Mucosa of rectum (tissue), 2 donors: ENCODE results near the gene LILRA1.
"Not testable (repeated sequence)": the region's sequence is repeated elsewhere in the genome, so short reads cannot be mapped to it uniquely, and the experiment has no call there.

Source experiments
- H3K27ac ChIP-seq, 2 donors: one replicate each; pipeline ENCODE4 v1.7.0; 2013; ENCODE audit warnings: inconsistent platforms in 2 of 2, low read depth in 2 of 2, low read length in 2 of 2
- H3K27me3 ChIP-seq, 2 donors: one replicate each; pipeline ENCODE4 v1.7.0; 2013; ENCODE audit warnings: low read length in 2 of 2; ENCODE audit not compliant: control insufficient read depth in 2 of 2, insufficient read depth in 2 of 2
- H3K36me3 ChIP-seq, 2 donors: one replicate each; pipeline ENCODE4 v1.7.0; 2013; ENCODE audit warnings: low read length in 2 of 2; ENCODE audit not compliant: control insufficient read depth in 2 of 2, insufficient read depth in 2 of 2
- H3K4me1 ChIP-seq, 2 donors: one replicate each; pipeline ENCODE4 v1.7.0; 2013; ENCODE audit warnings: low read length in 2 of 2, mild to moderate bottlenecking in 1 of 2; ENCODE audit not compliant: control insufficient read depth in 2 of 2, insufficient read depth in 2 of 2
- H3K4me3 ChIP-seq, 2 donors: one replicate each; pipeline ENCODE4 v1.7.0; 2013; ENCODE audit warnings: low read length in 2 of 2
- H3K9ac ChIP-seq, 2 donors: one replicate each; pipeline ENCODE4 v1.7.0; 2013; ENCODE audit warnings: low read length in 2 of 2, low read depth in 1 of 2, mild to moderate bottlenecking in 1 of 2
- H3K9me3 ChIP-seq, 2 donors: one replicate each; pipeline ENCODE4 v1.7.0; 2013; ENCODE audit warnings: low read length in 2 of 2; ENCODE audit not compliant: control insufficient read depth in 2 of 2
- donor health status: healthy.
- donor health status: Normal muscosa, but diverticular disease.

Gene LILRA1

GRCh38 chr19:54576411-54576976 lies 16.9 kb upstream of the LILRA1 start:
- H3K27me3 ChIP-seq: no peaks in the 10 kb centered on the region
- no peaks in the 10 kb centered on the region for H3K4me1 ChIP-seq
- no peak overlapping the region for H3K4me3 ChIP-seq
- no peaks in the 10 kb centered on the region for H3K36me3 ChIP-seq
- H3K27ac ChIP-seq: no peak overlapping the region
- H3K9ac ChIP-seq: no peak overlapping the region
- H3K9me3 ChIP-seq: no peaks in the 10 kb centered on the region

- Histone ChIP-seq H3K36me3 (no peaks in the 10 kb centered on the region), H3K4me3 (no peak overlapping the region), H3K27me3 (no peaks in the 10 kb centered on the region), H3K27ac (no peak overlapping the region), H3K4me1 (no peaks in the 10 kb centered on the region), H3K9ac (no peak overlapping the region), H3K9me3 (no peaks in the 10 kb centered on the region)
Observed at GRCh38 chr19:54577334-54577733, 16.1 kb upstream of the LILRA1 start.

GRCh38 chr19:54578268-54578667 lies 15.2 kb upstream of the LILRA1 start:
- not testable (repeated sequence) for H3K36me3 ChIP-seq, H3K4me3 ChIP-seq, H3K4me1 ChIP-seq, H3K9ac ChIP-seq, H3K9me3 ChIP-seq, H3K27ac ChIP-seq, H3K27me3 ChIP-seq

- H3K4me1 ChIP-seq: no peaks in the 10 kb centered on the region
- no peaks in the 10 kb centered on the region for H3K9me3 ChIP-seq
- no peak overlapping the region for H3K4me3 ChIP-seq
- H3K27me3 ChIP-seq: no peaks in the 10 kb centered on the region
- H3K9ac ChIP-seq: no peak overlapping the region
- H3K36me3 ChIP-seq: no peaks in the 10 kb centered on the region
- H3K27ac ChIP-seq: no peak overlapping the region
Observed at GRCh38 chr19:54586397-54586796, 7.0 kb upstream of the LILRA1 start.

- Histone ChIP-seq H3K9ac (no peak overlapping the region), H3K4me3 (no peak overlapping the region), H3K36me3 (no peaks in the 10 kb centered on the region), H3K27ac (no peak overlapping the region), H3K9me3 (no peaks in the 10 kb centered on the region), H3K27me3 (no peaks in the 10 kb centered on the region), H3K4me1 (no peaks in the 10 kb centered on the region)
Observed at GRCh38 chr19:54587026-54587425, 6.4 kb upstream of the LILRA1 start.

GRCh38 chr19:54593931-54594626 lies 647 bp downstream of the LILRA1 start:
- H3K9ac ChIP-seq, H3K27me3 ChIP-seq, H3K27ac ChIP-seq, H3K36me3 ChIP-seq, H3K9me3 ChIP-seq, H3K4me1 ChIP-seq: not testable (repeated sequence)
- peak overlapping the region in 1 of 2 donors; percentile 37 for H3K4me3 ChIP-seq

- Histone ChIP-seq H3K9ac (no peak overlapping the region), H3K27ac (no peak overlapping the region), H3K9me3 (no peaks in the 10 kb centered on the region), H3K36me3 (no peaks in the 10 kb centered on the region), H3K27me3 (no peaks in the 10 kb centered on the region), H3K4me3 (no peak overlapping the region), H3K4me1 (no peaks in the 10 kb centered on the region)
Observed at GRCh38 chr19:54594737-54595136, 1.3 kb downstream of the LILRA1 start.

- not testable (repeated sequence) for H3K27ac ChIP-seq, H3K4me1 ChIP-seq, H3K27me3 ChIP-seq, H3K9me3 ChIP-seq, H3K36me3 ChIP-seq, H3K9ac ChIP-seq, H3K4me3 ChIP-seq
Observed at GRCh38 chr19:54595680-54596436, 2.4 kb downstream of the LILRA1 start.

GRCh38 chr19:54600212-54600611 lies 6.8 kb downstream of the LILRA1 start:
- H3K4me1 ChIP-seq: no peaks in the 10 kb centered on the region
- H3K36me3 ChIP-seq: no peaks in the 10 kb centered on the region
- no peaks in the 10 kb centered on the region for H3K9me3 ChIP-seq
- no peak overlapping the region for H3K9ac ChIP-seq
- no peak overlapping the region for H3K27ac ChIP-seq
- H3K4me3 ChIP-seq: no peak overlapping the region
- H3K27me3 ChIP-seq: no peaks in the 10 kb centered on the region

- H3K36me3 ChIP-seq: no peaks in the 10 kb centered on the region
- no peaks in the 10 kb centered on the region for H3K4me1 ChIP-seq
- no peak overlapping the region for H3K4me3 ChIP-seq
- H3K9ac ChIP-seq: no peak overlapping the region
- peaks cover 0 to 2% of the 10 kb centered on the region in 2 donors for H3K9me3 ChIP-seq
- no peak overlapping the region for H3K27ac ChIP-seq
- H3K27me3 ChIP-seq: no peaks in the 10 kb centered on the region
Observed at GRCh38 chr19:54606230-54606629, 12.8 kb downstream of the LILRA1 start.
